HG03520 (cell line): ENCODE measurements around the gene FSTL4.

Experiments used
- ATAC-seq: cut with Tn5 transposase; IDR thresholded peaks from one replicate; pipeline ENCODE4 v1.9.1; 2021; ENCODE audit warnings: mild to moderate bottlenecking, moderate library complexity; ENCODE audit not compliant: unreplicated experiment

FSTL4 gene

GRCh38 chr5:133612249-133612860 is at the start of gene FSTL4:
TSS of gene FSTL4 (minus strand) at chr5:133612541.
- ATAC-seq: no peak

- ATAC-seq: no peak
These were observed 49.0 kb upstream of the FSTL4 start for GRCh38 chr5:133661389-133661788.

DNA sequence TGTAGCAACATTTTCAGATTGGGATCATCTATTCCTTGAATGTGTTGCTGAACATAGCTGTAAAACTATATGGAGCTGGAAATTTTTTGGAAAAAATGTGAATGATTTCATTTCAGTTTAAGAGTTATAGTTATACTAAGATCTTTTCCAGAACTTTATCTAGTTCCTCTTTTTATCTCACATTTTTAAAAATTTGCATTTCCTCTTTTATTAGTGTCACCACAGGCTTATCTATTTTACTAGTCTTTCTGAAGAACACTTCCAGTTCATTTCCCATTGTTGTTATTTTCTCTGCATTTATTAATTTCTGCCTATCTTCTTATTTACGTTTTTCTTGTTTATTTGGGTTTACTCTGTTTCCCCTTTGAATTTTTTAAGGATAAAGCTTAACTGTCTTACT is 46.0 kb upstream of the FSTL4 start:
- ATAC-seq: no peak

DNA sequence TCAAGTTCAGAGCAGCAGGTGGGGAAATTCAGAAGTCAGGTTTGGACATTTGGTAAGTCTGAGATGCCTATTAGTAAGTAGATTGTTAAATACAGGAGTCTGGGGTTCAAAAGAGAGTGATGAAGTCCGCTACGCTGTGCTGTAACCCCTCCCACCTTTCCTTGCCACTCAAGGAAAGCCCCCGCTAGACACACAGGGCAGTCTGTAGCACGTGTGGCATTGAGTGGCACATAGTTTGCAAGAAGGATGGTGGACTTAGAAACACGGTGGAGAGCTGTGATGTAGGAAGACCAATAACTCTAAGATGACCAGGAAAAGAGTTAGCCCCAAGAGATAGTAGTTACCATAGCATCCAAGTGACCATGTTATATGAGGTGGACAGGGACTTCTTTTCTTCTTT is 44.7 kb upstream of the FSTL4 start:
- no peak for ATAC-seq

- ATAC-seq: no peak
These were observed 43.6 kb upstream of the FSTL4 start for GRCh38 chr5:133655966-133656365.

- no peak for ATAC-seq
These were observed 41.4 kb upstream of the FSTL4 start for GRCh38 chr5:133653760-133654049.

- ATAC-seq: no peak
These were observed 40.8 kb upstream of the FSTL4 start for GRCh38 chr5:133652951-133653759.

DNA sequence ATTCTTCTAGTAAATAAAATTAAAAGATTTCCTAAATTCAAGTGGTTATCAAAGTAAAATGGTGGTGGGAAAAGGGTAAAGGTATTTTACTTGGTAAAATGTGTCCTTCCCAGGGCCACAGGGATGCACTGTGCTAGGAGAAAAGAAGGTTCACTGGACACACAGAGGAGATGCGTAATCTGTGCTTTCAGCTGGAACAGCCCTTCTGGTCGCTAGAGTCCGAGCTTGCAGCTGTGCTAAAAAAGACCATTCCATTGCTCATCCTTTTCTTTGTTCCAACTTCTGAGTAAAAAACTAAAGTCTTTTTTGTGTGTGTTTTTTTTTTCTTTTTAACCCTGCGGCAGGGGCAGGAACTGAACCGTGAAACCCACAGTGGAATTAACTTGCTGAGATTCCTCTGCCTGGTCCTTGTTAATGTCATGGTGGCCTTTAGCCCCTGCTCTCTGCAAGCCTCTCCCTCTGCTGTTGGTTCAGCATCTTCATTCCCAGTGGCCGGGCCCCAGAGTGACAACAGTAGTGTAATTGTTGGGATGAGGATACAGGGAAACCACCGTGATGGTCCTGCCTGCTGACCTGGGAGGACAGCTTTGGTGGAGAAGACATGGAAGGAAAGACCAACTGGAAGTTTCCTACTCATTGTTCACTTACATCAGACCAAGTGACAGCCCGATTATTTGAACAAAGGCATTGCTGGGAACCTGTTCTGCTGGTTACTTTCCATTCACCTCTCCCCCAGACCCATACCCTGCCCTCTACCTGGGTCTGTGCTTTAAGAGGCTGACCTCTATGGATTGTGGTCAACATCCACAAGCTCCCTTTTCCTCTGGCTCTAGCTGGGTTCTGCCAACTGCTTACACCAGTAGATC is 31.9 kb upstream of the FSTL4 start:
- no peak for ATAC-seq

DNA sequence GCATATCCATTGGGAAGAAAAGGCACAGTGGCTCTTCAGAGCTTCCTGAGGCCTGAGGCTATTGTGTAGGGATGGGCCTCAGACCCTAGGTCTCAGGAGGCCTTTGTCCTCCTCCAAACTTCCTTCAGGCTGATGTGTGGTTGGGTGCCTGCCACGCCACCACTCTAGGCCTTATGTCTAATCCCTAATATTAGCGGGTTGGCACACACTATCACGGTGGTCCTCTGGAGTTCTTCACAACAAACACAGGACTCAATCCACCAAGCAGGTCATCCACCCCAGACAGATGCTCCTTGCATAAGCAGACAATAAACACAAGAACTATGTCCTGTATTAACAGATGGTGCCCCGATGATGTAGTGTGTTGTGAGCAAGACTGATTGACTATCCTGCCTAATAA is 31.0 kb upstream of the FSTL4 start:
- ATAC-seq: no peak

DNA sequence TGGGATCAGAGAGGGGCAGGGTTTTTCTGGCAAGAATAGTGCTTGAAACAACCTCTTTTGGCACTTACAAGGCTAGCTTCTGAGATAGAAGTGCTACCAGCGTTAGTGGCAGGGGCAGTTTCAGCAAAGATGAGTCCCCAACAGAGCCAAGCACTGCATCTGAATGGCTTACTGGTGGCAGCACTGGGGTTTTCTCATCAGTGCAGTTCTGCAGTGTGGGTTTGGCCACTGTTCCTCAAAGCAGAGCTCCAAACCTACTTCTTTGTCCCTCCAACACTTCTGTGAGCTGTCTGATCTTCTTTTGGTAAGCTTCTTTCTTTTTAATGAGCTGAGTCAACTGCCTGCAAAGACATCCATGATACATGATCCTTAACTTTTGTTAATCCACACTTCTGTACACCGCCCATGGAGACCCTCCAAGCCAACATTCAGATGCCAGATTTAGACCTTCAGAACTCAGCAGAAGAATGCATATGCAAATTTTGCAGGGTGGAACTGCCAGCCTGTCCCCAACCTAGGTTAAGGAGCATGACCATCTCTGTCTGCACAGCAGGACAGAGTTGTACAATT is 29.9 kb upstream of the FSTL4 start:
- no peak for ATAC-seq

GRCh38 chr5:133641683-133642082 is 29.3 kb upstream of the FSTL4 start:
- ATAC-seq: no peak

GRCh38 chr5:133639850-133640528 is 27.6 kb upstream of the FSTL4 start:
- no peak for ATAC-seq

DNA sequence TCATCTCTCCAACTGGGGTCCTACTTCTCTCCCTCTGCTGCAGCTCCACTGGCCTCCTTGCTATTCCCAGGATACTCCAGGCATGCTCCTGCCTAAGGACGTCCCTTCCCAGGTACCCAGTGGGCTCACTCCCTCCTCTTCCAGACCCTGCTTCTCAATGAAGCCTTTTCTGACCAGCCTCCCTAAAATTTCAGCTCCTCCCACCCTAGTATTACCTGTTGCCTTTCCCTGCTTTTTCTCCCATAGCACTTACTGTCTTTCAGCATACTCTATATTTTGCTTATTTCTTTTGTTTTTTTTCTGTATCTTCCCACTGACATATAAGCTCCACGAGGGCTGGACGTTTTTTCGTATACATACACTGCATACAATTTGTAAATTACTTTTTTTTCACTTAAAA is 26.1 kb upstream of the FSTL4 start:
- ATAC-seq: no peak

GRCh38 chr5:133637206-133637605 is 24.9 kb upstream of the FSTL4 start:
- no peak for ATAC-seq

DNA sequence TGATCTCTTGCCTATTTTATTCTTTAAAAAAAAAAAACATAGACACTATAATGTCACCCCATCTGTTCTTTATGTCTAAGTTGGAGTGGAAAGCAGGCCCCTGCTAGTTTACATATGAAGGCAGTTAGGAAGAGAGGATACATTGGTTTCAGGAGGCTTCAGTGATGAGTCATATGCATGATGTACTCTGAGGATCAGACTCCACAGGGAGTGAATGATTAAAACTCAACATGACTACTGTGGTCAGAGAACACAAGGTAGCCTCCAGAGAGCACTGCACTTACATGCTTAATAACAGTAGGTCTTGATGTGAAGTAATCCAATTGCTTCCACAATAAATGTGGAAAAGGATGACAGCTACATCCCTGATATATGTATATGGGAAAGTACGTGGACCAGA is 22.7 kb upstream of the FSTL4 start:
- ATAC-seq: no peak

- ATAC-seq: no peak
These were observed 14.8 kb upstream of the FSTL4 start for GRCh38 chr5:133627180-133627579.

- ATAC-seq: no peak
These were observed 12.0 kb upstream of the FSTL4 start for GRCh38 chr5:133624316-133624715.

DNA sequence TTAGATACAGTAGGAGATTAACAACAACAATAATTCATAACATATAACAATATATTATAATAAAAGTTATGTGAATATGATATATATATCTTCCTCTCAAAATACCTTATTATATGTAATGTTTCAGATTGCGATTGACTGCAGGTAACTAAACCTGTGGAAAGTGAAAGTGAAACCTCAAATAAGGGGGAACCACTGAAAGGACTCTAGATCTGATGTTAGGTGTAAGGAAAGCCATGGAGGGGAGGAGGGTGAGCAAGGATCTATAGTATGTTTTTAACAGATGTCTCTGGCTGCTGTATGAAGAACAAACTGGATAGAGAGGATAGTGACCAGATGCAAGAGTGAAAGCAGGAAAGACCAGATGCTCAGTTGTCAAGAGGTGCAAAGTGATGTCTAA is 5.8 kb upstream of the FSTL4 start:
- no peak for ATAC-seq

DNA sequence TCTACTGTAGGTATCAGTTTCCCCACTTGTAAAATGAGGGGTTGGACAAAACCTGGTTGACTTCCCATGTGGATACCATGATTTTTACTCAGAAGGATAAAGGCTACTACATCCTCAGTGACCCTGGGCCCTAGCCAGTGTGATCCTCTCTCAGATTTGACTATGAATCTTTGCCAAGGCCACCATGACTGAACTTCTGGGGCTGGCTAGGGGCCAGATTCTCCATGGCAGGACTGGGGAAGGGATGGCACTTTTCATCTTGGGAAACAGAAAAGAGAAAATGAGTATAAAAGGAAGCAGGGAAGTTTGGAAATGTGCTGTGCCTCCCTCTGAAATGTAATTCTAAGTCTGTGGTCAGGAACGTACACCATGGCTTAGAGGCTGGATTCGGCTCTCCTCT is 1.4 kb upstream of the FSTL4 start:
- ATAC-seq: no peak

DNA sequence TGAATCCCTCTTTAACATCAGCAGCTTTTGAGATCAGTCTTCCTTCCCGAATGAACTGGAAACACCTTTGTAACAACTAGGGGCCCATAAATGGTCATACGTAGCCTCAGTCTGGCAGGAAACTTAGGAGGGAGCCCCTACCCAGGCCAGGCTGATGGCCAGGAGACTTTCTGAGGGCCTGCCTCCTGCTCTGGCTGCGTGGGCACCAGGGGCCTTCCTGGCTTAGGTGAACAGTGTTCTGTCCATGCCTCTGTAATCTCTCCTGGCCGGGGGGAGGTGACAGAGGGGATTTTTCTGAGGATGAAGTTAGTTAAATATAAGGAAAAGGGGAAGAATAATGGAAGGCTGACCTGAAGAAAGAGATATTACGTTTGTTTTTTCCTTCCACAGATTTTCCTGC is 843 bp upstream of the FSTL4 start:
- ATAC-seq: no peak
